GM18502 (cell line): ENCODE measurements around the gene ARHGEF40.

ENCODE experiments used
- ATAC-seq: cut with Tn5 transposase; IDR thresholded peaks from one replicate; pipeline ENCODE4 v1.9.1; 2021; ENCODE audit warnings: mild to moderate bottlenecking; ENCODE audit not compliant: unreplicated experiment, poor library complexity

The ARHGEF40 gene

DNA sequence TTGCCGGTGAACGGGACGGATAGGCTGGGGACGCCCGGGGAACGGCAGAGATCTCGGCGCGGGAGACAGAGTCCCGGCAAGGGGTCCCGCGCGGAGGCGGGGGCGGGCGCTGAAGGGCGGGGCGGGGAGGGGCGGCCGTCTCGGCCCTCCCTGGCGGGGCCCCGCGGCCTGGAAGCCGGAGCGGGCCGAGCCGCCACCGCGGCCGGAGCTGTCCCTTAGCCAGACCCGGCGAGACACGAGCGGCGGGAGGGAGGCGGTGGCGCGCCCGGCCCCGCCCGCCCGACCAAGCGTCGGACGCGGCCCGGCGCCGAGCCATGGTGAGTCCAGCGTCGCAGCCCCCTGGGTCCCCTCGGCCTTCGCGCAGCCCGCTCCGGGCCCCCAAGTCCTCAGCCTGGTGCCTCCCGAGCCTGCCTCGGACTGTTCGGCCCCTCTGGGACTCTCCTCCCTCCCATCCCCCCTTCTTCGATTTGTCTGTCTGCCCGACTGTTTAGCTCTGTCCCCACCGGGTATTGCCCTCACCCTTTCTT, at the start of gene ARHGEF40:
Gene ARHGEF40 (plus strand): TSS at position 222 of the 527 bp plus-strand sequence. CDS start 93 bp downstream, at position 315.
- no peak for ATAC-seq

DNA sequence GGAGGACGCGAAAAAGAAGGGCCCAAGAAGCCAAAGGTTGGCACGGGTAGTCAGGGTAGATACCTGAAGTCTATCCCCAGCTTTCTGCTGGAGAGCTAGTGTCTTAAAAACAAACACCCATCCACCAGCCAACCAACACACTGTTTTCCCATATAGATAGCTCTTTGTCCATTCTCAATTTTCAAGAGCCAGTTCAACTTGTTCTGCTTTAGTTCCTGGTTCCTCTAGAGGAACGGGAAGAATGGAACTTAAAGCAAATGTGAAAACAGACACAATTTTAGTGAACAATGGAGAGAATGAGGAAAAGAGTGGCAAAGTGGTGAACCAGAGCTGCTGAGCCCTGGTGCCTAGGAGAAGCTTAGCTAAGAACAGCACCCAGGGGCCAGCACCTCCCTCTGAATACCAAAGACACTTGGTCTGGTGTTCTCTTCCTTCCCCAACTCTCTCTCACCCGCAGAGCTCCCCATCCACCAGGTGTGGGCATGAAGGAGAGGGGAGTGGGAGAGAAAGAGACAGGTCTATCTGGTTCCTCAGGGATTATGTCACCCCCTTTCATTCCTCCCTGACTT, 49.0 kb upstream of the ARHGEF40 start:
- no peak for ATAC-seq

DNA sequence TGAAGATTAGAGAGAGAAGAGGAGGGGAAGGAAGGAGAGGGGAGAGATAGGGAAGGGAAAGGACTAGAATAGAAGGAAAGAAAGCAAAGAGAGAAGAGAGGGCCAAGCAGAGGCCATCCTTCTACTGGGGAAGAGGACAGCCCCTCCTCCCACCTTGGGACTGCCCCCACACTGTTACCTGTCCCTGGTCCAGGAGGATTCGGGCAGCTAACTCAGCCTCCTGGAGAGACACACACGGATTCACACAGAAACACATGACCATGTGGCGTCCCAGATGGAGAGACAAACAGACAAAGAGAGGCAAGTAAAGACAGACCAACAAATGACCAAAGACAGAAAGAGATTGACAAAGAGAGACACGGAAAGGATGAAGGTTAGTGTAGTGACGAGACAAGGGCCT, 47.4 kb upstream of the ARHGEF40 start:
- ATAC-seq = no peak

DNA sequence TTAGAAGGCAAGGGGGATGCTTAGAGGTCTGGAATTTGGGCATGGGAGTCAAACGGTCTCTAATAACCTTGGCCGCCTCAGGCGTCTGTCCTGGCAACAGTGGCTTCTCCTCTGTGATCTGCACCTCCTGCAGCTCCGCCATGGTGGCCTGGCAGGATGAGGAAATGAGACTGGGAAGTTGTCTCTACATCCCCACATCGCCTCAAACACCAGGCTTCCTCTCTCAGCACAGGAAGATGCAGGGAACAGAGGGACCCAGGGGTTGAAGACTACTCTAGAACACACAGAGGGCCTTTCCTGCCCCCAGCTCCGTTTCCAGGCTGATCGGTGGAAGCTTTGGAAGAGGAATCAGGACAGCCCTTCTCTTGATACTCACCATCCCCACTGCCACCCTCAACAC, 46.9 kb upstream of the ARHGEF40 start:
- ATAC-seq = no peak

DNA sequence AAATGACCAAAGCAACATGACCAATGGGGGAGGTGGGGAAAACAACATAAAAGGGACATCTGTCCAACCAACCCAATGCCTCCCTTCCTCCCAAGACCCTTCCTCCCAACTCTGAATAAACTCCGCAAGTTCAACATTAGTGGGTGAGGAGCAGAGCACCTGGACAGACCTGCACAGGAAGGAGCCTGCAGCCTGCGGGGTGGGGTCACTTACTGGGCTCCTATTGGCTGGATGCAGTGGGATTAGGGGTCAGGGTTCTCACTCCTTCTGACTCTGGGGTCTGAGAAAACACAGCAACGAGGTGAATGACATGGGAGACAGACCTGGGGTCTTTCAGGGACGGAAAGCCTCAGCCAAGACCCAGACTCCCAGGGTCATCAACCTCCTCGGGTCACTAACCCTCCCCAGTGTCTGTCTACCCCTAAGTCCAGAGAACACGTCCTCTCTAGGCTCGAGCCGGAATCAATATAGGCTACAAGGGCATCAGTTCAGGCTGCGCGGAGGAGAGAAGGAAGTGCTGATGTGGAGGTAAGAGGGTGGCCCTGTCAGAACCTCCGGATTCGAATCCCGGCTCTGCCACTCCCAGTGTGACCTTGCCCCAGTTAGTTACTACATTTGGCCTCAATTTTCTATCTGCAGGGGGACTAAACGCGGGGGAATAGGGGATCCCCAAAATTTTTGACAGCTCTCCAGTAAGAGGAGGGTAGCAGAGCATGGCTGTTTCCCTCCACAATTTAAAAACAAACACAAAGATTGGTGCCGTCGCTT, 46.1 kb upstream of the ARHGEF40 start:
- ATAC-seq = no peak

DNA sequence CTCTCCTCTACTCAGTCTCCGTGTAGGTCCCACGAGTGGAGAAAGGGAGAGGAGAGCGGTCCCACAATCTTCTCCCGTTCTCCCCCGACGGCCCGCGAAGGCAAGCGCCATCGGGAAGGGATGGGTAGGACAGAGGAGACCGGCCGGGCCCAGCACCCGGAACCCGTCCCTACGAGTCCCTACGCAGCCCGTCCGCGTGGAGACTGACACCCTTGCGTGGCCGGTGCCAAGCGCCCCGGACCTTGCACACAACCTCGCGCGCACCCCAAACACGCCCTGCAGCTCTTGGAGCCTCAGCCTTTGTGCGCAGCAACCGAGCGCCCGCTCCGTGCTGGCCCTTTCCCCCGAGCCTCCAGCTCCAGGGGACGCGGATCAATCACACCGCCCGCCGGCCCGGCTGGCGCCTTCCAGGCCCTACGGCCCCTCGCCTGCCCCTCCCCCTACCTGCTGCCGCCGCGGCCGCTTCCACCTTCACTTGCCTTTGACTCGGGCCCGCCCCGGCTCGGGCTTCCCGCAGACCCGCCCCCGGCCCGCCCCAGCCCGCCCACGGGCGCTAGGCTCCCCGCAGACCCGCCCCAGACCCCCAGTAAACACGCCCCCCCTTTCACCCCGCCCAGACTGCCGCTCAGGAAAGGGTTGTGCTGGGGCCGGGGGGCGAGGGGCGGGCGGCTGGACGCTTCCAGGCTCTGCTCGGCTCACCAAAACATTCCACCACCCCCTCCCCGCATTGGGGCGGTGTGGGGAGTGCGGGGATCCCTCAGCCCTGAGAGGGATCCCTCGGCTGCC, 45.3 kb upstream of the ARHGEF40 start, which contains the start of gene NDRG2:
Gene NDRG2 (minus strand): TSS at position 477 of the 786 bp plus-strand sequence. CDS start 1,746 bp downstream, outside the sequence.
- ATAC-seq = no peak

DNA sequence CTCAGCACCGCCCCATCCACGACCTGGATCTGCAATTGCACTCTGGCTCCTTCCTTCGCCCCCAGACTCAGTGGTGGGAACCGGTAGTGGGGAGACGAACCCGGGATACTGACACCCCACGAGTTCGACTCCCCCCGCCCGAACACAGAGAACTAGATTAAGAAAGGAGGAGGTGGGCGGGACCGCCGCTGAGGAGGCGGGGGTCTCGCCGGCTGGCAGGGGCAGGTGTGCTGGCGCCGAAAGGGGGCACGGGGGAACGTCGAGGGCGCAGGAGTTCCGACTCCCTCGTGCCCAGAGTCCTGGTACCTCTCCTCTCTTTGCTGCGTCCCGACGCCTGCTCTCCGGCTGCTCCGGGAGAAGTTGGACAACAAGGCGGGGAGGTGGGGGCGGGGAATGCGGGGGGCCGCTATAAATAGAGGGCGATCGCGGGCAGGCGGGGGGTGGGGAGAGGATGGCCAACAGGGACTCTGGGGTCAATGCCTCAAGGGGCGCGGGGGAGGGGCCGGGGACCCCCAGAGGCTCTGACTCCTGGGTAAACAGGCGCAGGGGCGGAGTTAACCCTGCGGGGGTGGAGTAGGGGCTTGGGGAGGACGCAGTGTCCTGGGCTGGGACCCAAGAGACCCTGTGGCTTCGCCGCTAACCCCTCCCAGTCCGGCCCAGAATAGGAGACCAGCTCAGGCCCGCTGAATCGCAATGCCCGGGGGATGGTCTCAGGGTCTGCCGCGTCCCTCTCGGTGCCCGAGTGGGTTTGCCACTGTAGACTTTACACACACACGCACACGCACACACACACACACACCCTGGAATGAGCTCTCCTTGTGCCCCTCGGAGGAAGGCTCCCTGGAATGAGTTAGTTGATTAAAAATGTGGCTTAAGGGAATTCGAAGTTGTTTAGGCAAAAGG, 44.5 kb upstream of the ARHGEF40 start:
- ATAC-seq = no peak

DNA sequence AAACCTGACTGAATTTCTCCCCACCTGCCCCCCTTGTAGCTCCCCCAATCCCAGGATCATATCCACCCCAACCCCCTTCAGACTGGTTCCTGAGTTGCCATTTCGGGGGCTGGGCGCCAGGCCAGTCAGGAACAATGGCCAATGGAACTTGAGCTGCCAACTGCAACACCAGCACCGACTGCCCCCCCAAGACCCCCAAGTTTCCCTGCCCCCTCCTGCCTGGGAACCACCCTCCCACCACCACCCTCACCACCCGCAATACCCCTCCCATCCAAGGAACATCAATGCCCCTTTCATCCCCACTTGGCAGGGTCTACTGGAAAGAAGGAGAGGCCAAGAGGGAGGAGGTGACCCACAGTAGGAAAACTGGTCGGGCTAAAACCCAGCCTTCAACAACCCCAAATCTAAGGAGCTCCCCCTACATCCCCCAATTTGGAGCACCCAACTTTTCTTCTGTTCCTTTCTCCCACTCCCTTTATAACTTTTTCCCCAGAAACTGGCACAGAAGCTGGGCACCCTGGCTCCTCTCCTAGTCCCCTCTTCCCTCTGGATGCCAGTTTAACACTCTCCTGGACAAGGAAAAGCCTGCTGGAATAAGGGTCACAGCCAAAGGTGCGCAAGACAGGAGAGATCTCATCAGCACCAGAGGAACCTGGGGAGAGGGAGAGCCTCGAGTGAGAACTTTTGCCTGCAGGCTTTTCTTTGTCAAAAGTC, 43.7 kb upstream of the ARHGEF40 start:
- no peak for ATAC-seq

DNA sequence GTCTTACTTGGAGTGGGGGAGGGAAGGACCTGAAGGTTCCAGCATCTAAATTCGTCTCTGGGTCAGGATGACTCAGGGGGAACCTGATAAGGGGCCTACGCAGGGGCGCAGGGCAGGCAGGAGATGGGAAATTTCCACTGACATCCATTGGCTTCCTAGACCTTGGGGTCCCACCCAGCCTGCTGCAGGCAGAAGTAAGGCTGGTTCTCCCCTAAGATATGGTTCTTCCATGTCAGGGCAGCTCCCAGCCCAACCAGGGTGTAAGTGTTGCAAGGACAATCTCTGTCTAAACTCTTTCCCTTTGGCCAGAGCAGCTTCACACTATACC, 43.2 kb upstream of the ARHGEF40 start:
- no peak for ATAC-seq

DNA sequence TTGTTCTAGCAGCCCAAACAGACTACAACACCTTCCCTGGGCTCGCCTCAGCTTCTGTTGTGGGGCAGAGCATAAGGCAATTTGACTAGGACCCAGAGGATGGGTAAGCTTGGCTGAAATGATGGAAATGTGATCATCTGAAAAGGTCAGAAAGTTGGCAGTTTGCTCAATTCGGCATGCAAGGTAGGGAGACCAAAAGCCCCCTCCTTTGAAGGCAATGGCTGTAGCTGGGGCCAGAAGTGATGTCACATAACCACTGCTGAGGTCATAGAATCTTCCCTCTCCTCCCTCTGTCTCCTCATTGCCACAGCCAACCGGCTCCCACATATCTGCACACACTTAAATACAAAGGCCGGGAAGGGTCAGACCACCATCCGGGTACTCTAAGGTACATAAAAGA, 40.2 kb upstream of the ARHGEF40 start, which contains the start of gene TPPP2:
Gene TPPP2 (plus strand): TSS at position 301 of the 400 bp plus-strand sequence. CDS start 365 bp downstream, outside the sequence.
- no peak for ATAC-seq

DNA sequence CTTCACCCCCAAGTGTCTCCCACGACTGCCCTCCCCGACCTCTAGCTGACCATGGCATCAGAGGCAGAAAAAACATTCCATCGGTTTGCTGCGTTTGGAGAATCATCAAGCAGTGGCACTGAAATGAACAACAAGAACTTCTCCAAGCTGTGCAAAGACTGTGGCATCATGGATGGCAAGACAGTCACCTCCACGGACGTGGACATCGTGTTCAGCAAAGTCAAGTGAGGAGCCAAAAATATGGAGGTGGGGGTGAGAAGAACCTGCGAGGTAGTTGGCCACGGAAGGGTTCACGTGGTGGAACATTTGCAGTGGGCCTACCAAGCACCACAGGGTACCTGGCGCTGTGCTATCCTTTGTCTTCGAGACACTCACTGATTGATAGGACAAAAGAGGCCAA, 39.6 kb upstream of the ARHGEF40 start:
- no peak for ATAC-seq

DNA sequence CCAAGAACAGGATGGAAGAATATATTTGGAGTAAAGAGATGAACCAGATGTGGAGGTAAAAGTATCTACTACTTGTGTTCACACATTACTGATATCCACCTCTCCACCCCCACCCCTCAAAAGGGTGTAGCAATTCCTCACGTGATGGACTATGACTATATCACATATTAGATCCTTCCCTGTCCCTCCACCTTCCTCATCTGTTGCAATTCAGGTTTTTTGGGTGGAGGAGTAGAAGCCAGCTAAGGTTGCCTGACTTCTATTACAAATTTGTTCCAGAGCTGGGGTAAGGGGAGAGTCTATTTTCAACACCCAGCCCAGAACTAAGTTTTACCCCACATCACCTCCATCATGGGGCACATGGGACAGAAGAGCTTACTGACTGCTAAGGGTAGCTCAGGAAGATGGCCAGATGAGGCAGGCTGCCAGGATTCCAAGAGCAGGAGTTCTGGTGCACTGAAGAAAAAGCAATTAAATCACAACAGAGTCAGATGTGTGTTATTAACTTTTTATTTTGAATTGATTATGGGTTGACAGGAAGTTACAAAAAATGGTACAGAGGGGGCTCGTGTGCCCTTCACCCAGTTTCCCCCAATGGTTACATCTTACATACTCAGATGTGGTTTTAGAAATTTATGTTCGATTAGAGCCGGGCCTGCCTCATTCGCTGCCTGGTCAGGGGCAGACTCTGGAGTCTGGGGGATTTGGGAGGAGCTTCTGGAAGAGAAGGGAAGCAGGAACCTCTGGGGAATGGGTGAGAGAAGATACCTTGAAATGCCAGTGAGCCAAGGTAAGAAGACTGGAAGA, 37.6 kb upstream of the ARHGEF40 start:
- ATAC-seq = no peak

DNA sequence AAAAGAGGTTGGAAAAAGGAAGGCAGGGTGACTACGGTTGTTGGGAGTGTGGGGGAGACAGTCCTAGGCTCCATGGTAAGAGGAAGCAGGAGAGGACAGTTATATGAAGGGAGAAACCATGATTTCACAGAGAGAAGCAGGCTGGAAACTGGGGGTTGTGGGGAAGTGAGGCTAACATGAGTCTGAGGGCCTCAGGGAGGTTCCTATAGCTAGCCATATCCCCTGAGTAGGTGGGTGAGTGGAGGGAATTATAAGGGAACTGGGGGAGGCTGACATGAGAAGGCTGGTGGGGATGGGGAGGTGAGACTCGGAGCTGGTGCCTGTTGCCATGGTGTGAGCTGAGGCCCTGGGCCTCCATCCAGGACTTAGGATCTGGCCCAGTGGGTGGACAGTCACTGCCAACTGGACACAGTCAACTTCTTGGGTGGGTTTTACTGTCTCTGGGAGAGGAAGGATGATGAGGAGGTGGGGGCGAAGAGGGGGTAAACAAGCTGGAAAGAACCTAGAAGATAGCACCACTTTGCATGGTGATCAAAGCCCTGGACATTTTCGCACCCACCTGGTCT, 36.9 kb upstream of the ARHGEF40 start:
- no peak for ATAC-seq

DNA sequence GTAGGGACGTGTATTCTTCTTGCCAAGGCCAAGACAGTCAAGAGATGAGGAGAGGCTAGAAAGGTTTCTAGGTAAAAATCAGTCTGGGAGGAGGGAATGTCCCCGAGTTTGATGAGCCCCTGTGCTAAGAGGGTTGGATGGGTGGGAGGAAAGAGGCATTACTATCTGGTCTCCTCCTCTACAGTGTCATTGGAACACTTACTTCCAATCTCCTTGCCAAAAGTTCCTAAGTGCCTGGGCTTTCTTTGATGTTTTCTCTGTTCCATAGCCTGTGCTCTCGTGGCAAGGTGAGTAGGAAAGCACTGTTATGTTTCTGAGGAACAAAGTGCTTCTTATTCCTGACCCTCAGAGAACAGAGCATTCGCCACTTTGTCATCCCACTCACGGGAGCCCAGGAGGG, 35.4 kb upstream of the ARHGEF40 start, which contains the start of gene RNASE13:
Gene RNASE13 (minus strand): TSS at position 101 of the 400 bp plus-strand sequence. CDS start 519 bp downstream, outside the sequence.
- ATAC-seq = no peak

DNA sequence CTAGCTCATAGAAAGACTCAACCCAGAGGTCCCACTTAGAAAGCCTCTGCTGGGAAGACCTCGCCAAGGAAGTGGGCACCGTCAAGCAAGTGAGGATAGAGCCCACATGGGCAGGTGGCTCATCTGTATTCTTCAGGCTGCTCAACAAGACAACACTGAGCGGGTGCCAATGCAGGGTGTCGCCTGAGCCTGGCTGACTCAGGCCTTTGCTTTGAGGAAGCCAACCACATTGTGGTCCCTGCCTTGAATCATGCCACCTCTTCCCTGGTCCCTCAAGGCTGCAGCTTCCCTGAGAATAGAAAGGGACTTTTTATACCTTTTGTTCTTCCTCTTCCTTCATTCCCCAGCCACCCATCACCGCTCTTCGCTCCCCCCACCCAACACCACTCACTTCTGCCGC, 33.4 kb upstream of the ARHGEF40 start:
- ATAC-seq = no peak

DNA sequence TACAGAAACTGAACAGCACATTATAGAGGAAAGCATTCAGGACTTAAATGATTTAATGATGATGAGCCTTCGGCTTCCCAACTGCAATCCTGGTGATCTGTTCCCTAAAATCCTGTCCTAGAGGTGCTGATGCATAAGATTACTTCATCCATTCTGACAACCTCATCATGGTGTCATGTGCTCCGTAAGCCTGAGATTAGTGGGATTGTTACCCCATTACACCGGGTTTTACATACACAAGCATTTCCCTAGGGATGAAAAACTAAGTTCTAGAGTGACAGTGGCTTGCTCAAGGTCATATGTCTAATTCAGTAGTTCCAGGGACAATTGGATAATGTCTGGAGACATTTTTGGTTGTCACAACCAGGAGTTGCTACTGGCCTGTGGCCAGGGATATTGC, 32.9 kb upstream of the ARHGEF40 start:
- ATAC-seq = no peak

DNA sequence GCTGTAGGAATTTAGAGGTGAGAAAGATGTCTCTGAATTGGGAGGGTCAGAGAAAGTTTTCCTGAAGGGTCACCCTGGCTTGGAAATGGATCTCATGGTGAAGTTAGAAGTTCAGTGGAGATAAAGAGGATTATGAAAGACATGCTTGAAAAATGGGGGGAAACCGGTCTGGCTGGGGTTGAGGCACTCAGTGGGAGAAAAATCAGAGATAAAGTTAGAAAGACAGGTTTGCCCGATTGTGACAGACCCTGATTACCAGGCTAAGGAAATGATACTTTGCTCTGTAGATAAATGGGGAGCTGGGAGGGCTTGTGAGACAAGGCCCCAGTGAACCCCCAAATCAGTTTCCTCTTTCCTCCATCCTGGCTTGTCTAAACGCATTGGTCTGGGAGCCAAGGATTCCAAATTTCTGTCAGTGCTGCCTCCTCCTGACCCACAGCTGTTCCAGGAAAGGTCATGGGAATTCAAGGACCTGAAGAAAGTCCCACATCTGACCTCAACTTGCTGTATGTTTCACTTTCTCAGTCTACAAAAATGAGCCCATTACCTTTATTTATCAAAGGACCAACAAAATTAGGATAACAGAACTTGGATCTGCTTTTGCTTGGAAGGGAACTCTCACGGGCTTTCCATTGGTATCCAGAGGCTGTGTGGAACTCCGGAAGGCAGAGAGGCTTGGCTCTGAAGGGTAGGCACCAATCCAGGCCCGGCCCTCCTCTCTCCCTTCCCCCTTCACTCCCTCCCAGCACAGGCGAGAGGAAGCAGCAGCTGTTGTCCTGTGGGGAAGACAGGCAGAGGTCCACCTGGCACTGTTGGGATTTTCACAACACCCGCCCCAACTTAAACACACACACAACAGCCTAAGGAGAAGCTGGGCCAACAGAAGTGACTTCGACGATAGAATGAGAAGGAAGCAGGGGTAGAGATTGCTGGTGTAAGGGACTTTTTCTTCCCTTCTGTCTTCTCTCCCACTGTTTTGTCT, 31.4 kb upstream of the ARHGEF40 start:
- ATAC-seq = no peak
